ENCODE data around the gene RECQL5. TPM values are rescaled to one million over a fixed set of nuclear protein-coding genes. Genes with fewer than 3 reads are reported as not detected.

The RECQL5 gene
- total and polyA plus RNA-seq, 2 of the 8 experiments (the other 6 are each of a cell fraction or from before 2014, with no cell fraction given): 15.1 to 41.1 TPM

DNA sequence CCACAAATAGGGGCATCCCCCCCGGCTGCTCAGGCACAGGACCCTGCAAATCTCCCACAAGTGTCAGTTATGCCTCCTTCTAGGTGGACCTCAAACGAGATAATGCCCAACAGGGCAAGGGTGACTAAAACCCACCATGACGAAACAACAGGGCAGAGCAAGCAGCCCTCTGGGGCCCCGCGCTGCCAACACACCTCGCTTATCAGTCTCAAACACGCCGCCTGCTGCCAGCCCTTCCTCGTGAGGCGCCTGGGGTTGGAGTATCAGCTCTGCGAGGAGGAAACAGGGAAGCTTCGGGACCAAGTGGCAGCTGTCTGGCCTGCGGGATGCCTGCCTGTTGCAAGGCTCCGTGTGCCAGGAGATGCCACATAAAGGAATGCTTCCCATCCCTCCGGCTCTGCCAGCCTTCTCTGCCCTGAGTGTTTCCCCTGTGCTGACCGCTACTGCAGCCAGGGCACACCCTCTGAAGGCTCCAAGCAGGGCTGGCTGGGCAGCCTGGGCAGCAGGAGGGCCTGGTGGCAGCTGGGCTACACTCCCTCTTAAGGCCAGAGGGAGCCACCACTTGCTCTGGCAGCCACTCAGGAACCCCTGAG is 31.2 kb downstream of the RECQL5 start:
- no peaks in the 10 kb centered on the region for H3K79me2 ChIP-seq (ENCODE audit: control insufficient read depth in 1 of 2, insufficient read depth in 2 of 2, low read length in 2 of 2)
- H4K5ac ChIP-seq (ENCODE audit: insufficient read length, low read depth, low read length): no peak overlapping the region
- TF ChIP-seq NANOG (IDR thresholded peaks at IDR 0.05; ENCODE audit: insufficient read depth, low read depth, low read length, poor library complexity, severe bottlenecking) (no peak), ASH2L (IDR thresholded peaks at IDR 0.05; ENCODE audit: low read length) (no peak), RAD21 (IDR thresholded peaks at IDR 0.05 in 1 of 2, conservative IDR thresholded peaks at IDR 0.05 in 1 of 2; ENCODE audit: low read depth in 2 of 2, low read length in 2 of 2) (no peak), SIRT6 (IDR thresholded peaks at IDR 0.05; ENCODE audit: low read length) (no peak), SRF (IDR thresholded peaks at IDR 0.05; ENCODE audit: low read depth, low read length) (no peak), CEBPB (IDR thresholded peaks at IDR 0.05; ENCODE audit: low read depth, low read length) (no peak), SIN3A (conservative IDR thresholded peaks at IDR 0.05 in 1 of 2, IDR thresholded peaks at IDR 0.05 in 1 of 2; ENCODE audit: low read depth in 1 of 2, low read length in 2 of 2) (no peak)
- H4K20me1 ChIP-seq (replicated peaks in 1 of 2; ENCODE audit: control insufficient read depth in 1 of 2, insufficient read depth in 2 of 2, low read length in 2 of 2): peaks cover 5 to 20% of the 10 kb centered on the region in 2 experiments
- H3K79me1 ChIP-seq (ENCODE audit: low read depth, low read length): no peaks in the 10 kb centered on the region
- no peak overlapping the region for H3K56ac ChIP-seq (replicated peaks; ENCODE audit: insufficient read length, low read depth, low read length)
- no peak overlapping the region for H3K27ac ChIP-seq (ENCODE audit: low read depth, low read length)
- no peak overlapping the region for H2BK5ac ChIP-seq (ENCODE audit: low read depth, low read length)
- H2BK12ac ChIP-seq (ENCODE audit: low read depth, low read length): no peak overlapping the region
- no peak overlapping the region for H3K4me2 ChIP-seq (ENCODE audit: insufficient read depth in 1 of 2, low read depth in 2 of 2, low read length in 2 of 2)
- H2BK15ac ChIP-seq (ENCODE audit: low read length): no peak overlapping the region
- no peaks in the 10 kb centered on the region for H3K23me2 ChIP-seq (ENCODE audit: low read depth, low read length)
- H3K27me3 ChIP-seq (replicated peaks in 1 of 4; ENCODE audit: control insufficient read depth in 3 of 4, extremely low read depth in 1 of 4, insufficient read depth in 3 of 4, low read length in 3 of 4): no peaks in the 10 kb centered on the region
- no peaks in the 10 kb centered on the region; a peak in 2 of 8 replicates for H3K36me3 ChIP-seq (ENCODE audit: control insufficient read depth in 2 of 4, insufficient read depth in 4 of 4, low read length in 3 of 4)
- no peak overlapping the region for H3K4me3 ChIP-seq (ENCODE audit: extremely low read depth in 1 of 4, insufficient read depth in 2 of 4, low read depth in 3 of 4, low read length in 4 of 4)
- ChIA-PET POLR2A (ENCODE audit: partially characterized antibody) (interaction anchor here (1.8 to 3.4 kb wide), 3 partner anchors 8 to 144 kb away, joined by 5 to 19 read pairs (median 8); a partner anchor contains a TSS), CTCF (ENCODE audit: partially characterized antibody) (interaction anchor here (0.8 to 59.2 kb wide), 9 partner anchors 8 to 117 kb away, joined by 3 to 2200 read pairs (median 3); partner anchors contain the start of genes RECQL5, SAP30BP and SMIM5)
- no peak overlapping the region for H2AK5ac ChIP-seq (ENCODE audit: low read depth, low read length)
- no peak overlapping the region for H3K23ac ChIP-seq (ENCODE audit: insufficient read length)
- H3K4me1 ChIP-seq (replicated peaks in 1 of 4; ENCODE audit: control insufficient read depth in 3 of 4, insufficient read depth in 4 of 4, low read length in 3 of 4): peaks cover 0 to 16% (median 11%) of the 10 kb centered on the region in 4 experiments; a peak in 5 of 7 replicates
- H3K9ac ChIP-seq (replicated peaks in 1 of 4; ENCODE audit: extremely low read depth in 1 of 4, low read depth in 3 of 4, low read length in 3 of 4): no peak overlapping the region
- H2BK20ac ChIP-seq (ENCODE audit: low read length): no peak overlapping the region
- H4K8ac ChIP-seq (ENCODE audit: extremely low read depth, insufficient read depth, low read length): no peak overlapping the region
- 93% methylated on average over 16 of the region's 16 CpGs; no CpG with 5 or more reads in 1 of the 2 experiments for WGBS, 2 experiments (ENCODE audit: extremely low coverage in 1 of 2, insufficient coverage in 1 of 2, insufficient read length in 1 of 2, insufficient replicate concordance in 2 of 2, low coverage in 1 of 2, low lambda C conversion rate in 2 of 2, missing lambda C conversion rate in 1 of 2)
- no peak overlapping the region for H3K4ac ChIP-seq (replicated peaks; ENCODE audit: insufficient read length, low read depth, low read length)
- no peak overlapping the region for H3K14ac ChIP-seq (ENCODE audit: insufficient read length)
- H3K9me3 ChIP-seq (ENCODE audit: insufficient read depth in 2 of 2, low read depth in 1 of 2, low read length in 1 of 2): no peaks in the 10 kb centered on the region
- DNase-seq (ENCODE audit: low read depth in 1 of 2, low spot score in 2 of 2) (no peak), FAIRE-seq (no peak)
- no peak overlapping the region for H2BK120ac ChIP-seq (replicated peaks; ENCODE audit: low read depth, low read length)
- no peak overlapping the region for H4K91ac ChIP-seq (replicated peaks; ENCODE audit: insufficient read length, low read length)
- H3K18ac ChIP-seq (ENCODE audit: extremely low read depth, low read length): no peak overlapping the region
- no peak overlapping the region for H2AFZ ChIP-seq (ENCODE audit: low read length)

Data from H1 (cell line).